CD4-positive, alpha-beta T cell treated with Interleukin-15 for 4 hours (primary cell): ENCODE data around the gene HBP1.
"Not testable (repeated sequence)": the region's sequence is repeated elsewhere in the genome, so short reads cannot be mapped to it uniquely, and the experiment has no call there.

Experiments
- DNase-seq: peaks from one replicate; pipeline ENCODE4 v3.0.0-alpha.2; 2020; ENCODE audit warnings: low spot score

HBP1 gene

DNA sequence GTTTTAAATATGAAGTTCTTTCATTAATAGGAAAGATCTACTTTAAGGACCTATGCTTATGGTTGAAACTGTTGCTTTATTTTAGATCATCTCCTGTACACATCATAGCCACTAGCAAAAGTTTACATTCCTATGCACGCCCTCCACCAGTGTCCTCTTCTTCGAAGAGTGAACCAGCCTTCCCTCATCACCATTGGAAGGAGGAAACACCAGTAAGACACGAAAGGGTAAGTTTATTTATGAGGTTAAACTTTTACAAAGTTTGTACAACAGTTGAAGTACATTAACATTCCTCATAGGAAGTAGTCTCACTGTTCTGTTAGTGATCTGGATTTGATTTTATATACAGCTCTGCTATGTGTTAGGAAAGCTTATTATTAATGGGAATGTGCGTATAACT lies 16.9 kb downstream of the HBP1 start:
- DNase-seq, result no peak

DNA sequence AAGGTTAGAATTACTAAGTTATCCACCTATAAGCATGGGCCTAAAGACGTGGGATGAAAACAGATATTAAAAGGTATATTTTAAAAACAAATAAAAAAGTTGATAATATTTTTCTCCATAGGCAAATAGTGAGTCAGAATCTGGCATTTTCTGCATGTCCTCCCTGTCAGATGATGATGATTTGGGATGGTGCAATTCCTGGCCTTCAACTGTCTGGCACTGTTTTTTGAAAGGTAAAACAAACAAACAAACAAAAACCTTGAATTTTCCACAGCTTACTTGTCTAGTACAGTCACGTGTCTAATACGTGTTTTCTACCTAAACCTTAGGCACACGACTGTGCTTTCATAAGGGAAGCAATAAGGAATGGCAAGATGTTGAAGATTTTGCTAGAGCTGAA lies 17.4 kb downstream of the HBP1 start:
- no peak for DNase-seq

DNA sequence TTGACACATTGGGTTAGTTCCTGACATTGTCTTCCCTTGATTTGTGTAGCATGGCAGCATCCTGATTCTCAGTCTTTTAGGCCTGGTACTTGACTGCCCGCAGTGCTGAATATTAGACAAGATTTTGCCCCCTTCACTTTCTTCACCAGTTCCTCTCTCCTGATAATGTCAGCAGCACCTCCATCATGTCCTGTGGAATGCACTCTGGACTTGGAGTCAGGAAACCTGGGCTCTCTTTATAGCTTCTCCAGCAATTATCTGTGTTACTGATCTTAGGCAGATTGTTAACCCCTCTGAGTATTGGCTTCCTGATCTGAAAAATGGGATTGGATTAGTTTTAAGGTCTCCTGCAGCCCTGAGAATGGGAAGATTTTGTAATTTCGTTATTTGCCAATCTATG lies 19.0 kb downstream of the HBP1 start:
- DNase-seq, result no peak

DNA sequence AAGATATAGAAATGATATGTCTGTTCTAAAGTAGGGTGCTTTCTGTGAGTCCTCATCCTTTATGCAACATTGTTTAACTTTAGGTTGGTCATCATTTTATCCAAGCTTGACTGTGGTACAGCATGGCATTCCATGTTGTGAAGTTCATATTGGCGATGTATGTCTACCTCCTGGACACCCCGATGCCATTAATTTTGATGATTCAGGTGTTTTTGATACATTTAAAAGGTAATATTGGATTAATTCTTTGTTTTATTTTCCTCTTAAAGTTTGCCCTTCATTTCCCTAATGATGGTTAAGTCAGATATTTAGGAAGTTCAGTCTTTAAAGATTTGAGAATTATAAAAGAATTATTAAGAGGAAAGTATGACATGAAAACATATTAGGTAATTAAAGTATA lies 21.3 kb downstream of the HBP1 start:
- no peak for DNase-seq

DNA sequence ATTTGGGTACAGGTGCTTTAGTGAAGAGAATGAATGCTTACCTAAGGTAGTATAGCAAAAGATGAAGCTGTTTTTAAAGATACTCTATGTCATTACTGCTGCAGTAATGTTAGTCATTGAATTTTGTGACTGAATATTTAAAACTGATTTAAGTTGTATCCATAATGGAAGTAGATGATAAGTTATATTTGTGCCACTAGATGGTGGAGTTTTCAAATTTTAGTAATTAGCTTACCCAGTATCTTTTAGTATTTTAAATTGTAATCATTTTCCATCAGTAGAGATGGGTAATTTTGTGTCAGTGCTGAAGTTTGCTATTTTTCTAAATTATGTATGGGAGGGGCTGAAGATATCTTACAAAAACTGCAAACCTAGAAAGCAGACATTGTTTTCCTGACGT lies 25.2 kb downstream of the HBP1 start:
- no peak for DNase-seq

DNA sequence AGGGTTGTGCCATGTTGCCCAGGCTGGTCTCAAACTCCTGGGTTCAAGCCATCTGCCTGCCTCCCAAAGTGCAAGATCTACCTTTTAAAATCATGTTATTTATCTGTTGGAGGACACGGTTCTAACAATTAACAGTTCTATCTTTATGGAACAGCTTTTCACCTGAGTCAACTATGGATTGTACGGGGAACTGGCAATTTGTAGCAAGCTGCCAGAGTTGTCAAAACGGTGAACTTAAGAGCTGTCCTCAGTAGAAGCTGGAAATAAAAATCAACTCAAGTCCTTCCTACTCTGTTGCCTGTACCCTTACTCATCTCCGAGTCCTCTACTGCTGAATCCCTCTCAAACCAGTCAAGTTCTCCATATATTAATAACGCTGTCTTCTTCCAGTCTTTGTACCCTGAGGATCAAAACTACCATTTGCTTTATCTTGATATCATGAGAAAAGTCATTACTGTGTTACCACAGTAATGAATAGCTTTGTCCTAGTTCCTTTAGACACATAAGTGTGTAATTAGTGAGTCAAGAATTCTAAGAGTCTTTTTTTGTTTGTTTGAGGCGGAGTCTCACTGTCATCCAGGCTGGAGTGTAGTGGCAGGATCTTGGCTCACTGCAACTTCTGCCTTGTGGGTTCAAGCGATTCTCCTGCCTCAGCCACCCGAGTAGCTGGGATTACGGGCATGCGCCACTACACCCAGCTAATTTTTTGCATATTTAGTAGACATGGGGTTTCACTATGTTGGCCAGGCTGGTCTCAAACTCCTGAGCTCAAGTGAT lies 28.2 kb downstream of the HBP1 start:
- no peak for DNase-seq

DNA sequence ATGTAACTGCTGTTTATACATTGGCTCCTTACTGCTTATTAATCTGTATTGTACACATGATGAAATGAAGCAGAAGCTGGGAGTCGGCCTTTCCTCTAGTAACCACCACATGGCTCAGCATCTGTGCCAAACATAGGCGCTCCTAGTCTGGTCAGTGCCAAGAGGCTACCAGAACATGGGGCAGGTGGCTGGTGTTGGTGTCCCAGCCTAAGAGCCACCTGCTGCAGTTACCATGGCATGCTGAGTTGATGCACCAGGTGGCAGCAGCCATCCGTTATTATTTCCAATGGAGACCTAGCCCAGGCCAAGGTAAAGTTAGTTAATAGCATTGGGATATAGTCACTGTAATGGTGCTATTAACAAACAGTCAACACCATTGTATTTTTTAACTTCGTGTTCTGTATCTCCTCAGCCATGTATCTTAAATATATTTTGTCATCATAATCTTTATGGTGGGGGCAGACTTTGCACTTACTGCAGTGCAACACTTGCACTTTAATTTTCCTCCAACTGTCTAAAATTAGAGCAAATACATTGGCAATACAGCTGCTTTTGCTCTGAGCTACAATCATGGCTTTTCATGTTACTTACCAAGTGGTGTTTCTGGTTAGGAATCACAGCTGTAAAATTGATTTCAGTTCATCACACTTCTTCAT lies 33.1 kb downstream of the HBP1 start:
- DNase-seq, result no peak

DNA sequence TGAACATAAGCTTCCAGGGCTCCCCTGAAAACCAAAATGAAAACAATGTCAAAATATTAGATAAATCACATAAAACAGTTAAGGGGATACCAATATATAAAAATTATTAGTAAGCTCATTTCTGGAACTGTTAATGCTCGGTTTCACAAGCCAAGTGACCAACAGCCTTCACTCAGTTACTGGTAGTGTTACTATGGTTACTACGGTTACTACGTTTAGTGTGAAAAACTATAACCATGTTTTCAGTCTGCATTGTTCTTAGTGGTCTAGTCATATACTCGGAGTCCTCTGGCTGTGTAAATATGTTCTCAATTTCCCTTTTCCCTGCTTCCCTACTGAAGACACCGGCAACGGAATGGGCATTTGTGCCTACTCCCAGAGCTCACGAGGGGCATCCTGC lies 34.8 kb downstream of the HBP1 start:
- DNase-seq, result no peak

DNA sequence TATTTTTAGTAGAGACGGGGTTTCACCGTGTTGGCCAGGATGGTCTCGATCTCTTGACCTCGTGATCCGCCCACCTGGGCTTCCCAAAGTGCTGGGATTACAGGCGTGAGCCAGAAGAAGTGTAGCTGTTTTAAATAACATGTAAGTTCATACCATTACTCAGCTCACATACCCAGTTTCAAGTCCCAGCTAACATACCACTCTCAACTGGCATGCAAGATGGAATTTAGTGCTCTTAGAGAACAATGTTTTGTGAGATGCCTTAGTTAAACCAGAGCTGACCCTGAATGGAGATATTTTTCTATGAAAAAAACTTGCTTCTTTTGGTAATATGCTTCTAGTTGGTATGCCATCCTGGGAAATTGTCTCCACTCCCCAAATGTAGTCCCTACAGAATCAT lies 37.3 kb downstream of the HBP1 start:
- DNase-seq, result no peak

DNA sequence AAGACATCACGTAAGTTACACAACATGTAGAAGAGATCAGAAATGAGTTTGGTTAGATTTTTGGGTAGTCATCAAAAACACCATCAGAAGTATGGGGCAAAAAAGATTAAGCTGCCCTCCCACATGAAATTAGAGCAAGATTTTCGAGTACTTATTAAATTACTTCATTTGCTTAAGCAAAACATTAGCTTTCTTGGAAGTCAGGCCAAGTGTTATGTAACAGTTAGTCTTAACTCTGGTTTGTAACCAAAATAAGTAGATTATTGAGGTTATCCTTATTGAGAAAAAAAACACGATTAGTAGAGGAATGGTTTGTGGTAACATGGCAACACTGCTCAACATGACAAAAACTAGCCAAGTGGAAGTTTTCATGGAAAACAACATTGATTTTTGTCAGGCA lies 37.9 kb downstream of the HBP1 start:
- DNase-seq, result no peak

DNA sequence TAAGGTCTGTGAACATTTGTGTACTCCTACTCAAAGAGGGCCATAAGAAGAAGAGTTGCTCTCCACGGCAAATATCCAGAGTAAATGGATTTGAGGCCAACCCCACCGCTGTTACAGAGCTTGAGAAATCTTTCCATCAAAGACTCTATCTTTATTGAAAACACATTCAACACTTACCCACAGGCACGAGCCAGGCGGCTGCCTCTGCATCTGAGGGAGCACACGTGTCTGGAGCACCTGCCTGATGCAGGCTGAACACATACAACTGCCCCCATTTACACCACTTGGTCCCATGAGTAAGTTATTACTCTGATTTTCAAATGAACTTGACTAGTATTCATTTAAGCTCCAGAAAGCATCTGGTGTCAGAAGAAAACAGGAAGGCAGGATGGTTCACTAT lies 38.7 kb downstream of the HBP1 start:
- DNase-seq, result no peak

DNA sequence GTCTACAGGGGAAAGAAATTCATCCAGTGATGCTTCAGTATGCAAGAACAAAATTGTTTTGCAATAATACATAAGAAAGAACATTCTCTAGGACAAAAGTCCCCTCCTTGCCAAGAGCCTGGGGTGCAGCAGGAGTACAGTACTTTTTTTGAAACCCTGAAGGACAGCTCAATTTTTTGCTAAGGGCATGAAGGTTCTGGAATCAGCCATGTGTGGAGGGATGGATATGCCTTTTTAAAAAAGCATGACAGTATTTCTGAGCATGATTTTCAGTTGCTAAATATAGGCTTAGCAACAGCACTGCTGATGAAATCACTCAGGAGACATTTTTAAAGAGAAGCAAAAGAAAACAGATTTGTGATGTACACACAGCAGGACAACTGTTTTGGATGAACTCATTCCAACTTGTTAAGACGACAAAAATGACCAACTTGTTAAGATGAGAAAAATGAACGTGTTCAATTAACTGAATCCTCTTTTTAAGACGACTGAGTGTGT lies 39.3 kb downstream of the HBP1 start:
- no peak for DNase-seq

DNA sequence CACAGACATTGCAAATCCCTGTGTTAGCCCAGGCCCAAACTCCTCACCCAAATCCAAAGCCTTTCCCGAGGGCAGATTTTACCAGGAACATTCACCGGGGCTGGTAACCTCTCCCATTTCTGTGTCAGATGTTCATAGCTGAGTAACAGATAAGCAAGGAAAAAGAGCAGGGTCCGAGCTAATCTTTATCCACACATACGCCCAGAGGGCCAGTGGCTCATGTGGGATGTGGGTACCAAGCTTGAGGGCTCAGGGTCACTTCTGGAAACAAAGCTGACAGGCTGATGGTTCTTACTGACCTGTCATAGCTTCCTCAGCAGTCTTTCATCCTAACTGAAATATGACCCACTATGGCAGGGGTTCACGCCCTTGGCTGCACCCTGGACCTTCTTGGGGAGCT lies 39.8 kb downstream of the HBP1 start:
- DNase-seq, result no peak

DNA sequence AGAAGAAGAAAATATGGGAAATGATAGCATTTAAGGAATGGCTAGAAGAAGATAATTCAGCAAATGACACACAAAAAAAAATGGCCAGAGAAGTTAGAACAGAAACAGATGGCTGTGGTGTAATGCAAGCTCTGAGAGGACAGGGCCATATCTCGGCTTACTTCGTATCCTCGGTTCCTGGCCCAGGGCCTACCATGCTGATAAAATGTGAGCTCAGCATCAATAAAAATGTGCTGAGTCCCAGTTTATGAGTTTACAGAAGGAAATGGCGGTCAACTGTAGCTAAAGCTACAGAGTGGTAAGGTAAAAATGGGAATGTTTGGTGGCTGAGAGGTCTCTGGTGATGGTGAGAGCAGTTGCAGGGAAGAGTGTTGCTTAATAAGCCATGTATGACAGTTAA lies 40.8 kb downstream of the HBP1 start:
- no peak for DNase-seq

DNA sequence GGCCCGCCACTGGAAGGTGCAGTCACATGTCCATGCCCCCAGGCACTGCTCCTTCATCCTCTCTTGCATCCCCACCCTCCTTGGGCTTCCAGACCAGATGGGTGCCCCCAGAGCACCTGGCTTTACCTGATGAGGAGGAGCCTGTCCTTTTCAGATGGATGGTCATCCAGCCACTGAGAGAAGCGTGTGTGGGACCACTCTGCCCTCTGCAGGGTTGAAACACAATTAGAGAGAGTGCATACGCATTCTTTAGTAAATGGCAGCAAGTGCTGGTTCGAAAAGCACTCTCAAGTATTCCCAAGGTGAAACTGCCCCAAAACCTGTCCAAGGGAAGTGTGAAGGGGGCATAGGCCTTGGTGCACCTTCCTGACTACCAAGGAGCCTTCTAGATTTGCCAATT lies 41.6 kb downstream of the HBP1 start:
- DNase-seq, result no peak

DNA sequence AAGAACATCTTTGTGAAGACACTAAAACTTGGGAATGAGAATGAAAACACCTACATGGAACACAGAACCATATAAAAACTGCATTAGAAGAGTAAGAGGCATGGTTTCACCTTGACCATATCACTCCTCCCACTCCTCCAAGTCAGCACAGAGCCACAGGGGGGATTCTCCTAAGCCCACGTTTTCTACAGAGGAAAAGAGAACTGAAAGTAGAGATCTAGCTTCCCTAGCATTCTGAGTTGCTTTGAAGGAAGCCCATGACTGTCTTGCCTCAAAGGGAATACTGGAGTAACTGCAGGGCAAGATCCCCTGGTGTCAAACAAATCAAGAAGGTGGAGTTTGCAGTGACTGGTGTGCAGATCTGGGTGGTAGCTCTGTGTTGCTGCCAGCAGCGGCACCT lies 43.9 kb downstream of the HBP1 start:
- DNase-seq, result no peak

DNA sequence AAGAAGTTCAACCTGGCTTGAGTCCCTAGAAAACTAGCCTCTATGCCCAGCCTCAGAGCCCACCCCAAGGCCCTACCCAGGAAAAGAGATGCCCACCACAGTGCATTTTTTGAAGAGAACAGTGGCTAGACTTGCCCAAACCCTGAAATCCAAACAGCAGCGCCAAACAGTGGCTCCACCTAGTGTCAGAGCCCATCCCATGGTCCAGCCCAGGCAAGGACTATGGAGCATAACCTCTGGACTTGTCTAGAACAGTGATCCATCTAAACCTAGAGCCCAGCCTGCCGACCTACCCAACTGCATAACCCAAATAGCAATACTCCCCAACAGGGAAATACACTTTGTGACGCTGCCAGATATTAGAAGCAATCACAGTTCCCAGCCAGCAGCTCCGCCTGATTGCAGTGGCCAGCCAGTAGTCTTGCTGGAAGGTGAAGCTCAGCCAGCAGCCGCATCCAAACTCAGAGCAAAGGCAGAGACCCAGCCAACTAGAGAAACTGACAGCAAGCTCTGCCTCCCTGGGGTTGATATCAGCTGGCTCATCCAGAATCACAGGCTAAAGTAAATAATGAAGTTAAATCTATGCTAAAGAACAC lies 44.5 kb downstream of the HBP1 start:
- no peak for DNase-seq

DNA sequence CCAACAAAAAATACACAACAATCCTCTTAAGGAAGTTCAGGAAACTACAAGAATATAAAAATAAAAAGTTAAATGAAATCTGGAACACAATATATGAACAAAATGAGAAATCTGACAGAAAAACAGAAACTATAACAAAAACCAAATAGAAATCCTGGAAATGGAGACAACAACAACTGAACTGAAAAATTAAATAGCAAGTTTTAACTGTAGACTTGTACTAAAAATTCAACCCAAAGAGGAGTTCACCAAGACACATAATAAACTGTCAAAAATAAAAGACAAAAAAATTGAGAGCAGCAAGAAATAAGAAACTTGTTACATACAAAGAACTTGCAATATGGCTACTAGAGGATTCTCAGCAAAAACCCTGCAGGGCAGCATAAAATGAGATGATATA lies 45.1 kb downstream of the HBP1 start:
- no peak for DNase-seq

DNA sequence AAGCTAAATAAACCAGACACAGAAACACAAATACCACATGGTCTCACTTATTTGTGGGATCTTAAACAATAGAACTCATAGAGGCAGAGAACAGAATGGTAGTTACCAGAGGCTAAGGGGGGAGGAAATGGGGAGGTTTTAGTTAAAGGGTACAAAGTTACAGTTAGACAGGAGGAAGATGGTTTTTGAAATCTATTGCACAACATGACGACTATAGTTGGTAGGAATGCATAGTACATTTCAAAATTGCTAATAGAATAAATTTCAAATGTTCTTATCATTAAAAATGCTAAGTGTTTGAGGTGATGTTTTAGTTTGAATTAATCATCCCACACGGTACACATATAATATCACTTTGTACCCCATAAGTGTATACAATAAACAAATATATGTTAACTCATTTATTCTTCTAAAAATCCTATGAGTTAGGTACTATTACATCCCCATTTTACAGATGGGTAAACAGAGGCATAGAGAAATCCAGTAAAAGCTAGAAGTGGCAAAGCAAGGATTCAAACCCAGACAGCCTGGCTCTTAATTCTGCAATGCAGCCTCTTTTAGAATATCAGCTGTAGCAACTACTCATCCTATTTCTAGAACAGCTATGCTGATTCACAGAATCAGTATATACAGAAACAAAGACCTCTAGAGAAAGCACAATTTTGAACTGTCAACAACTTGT lies 50.9 kb downstream of the HBP1 start:
- no peak for DNase-seq

DNA sequence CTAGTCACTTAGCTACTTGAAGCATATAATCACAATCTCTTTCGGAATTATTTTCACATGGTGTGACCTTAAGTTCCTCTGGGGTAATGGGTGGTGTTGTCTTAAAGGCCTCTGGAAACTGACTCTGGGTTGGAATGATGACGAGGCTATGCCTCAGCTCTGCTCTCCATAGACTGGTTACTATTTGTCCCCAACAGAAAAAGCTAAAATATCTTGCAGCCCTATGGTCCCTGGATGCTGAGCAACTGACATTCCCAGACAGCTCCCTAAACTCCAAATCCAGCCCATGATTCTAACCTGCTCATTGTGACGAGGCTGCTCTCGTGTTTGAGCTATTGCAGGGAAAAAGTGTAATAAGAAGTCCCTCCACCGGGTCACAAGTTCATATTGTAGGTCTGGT lies 51.6 kb downstream of the HBP1 start:
- DNase-seq, result no peak

DNA sequence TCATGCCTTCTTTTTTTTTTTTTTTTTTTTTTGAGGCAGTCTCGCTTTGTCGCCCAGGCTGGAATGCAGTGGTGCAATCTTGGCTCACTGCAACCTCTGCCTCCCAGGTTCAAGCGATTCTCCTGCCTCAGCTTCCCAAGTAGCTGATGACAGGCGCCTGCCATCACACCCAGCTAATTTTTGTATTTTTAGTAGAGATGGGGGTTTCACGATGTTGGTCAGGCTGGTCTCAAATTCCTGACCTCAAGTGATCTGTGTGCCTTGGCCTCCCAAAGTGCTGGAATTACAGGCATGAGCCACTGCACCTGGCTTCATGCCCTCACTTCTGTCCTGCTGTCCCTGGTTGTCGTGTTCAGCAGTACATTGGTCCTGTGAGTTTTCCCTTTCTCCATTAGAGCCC lies 52.0 kb downstream of the HBP1 start:
- not testable (repeated sequence) for DNase-seq

DNA sequence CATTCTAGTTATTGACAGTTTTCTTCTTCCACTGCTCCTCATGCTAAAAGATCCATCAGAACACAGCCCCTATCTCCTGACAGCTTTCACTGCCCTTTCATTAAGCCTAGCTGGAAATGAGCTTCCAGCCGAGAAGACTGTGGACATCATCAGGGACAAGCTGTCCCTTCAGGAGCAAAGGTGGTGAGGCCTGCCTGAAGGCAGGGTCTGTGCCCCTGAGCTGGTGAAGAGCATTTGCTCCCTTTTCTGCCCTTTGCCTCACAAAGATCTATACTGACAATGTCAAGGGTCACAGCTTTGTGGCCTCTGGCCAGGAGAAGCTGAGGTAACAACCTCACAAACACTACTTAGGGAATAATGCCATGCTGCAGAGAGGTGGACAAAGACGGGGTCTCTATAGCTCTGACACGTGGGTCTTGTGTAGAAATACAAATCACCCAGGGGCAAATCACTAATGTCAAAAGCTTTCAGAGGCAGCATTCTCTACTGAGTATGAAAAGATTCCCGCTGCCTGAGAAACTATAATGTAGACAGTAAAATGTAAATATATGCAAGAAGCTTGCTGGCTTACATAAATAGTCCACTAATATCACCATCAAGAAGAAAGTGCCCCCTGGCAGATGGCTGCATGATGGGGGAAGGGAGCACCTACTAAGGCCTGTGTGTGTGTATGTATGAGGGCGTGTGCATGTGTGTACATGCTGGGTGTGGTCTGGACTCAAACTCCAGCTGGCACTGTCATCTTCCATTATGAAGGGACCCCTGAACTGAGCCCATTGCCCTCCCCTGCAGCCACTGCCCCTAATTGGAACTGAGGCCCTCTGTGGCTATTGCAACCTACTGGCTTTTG lies 55.8 kb downstream of the HBP1 start:
- no peak for DNase-seq
